SK-N-SH treated with all-trans-retinoic acid at 6 μM for 48 hours (cell line): Measurements from ENCODE around the gene TAF1B.
A peak's percentile ranks its signal among the peaks of the same experiment; 100 is the strongest.

ENCODE experiments used
- ATAC-seq: fragments of 200-7000 bp; cut with Tn5 transposase; 3 replicates; pipeline ENCODE4 v1.9.1; 2020; ENCODE audit warnings: mild to moderate bottlenecking, moderate library complexity
- ARNTL ChIP-seq: fragments of 450-650 bp; formaldehyde crosslinking; IDR thresholded peaks from 2 replicates; pipeline ENCODE4 v1.5.0; 2020; ENCODE audit warnings: low read depth, mild to moderate bottlenecking, moderate library complexity, borderline replicate concordance
- CREB5 ChIP-seq: fragments of 250-450 bp; sonication (Bioruptor Pico); IDR thresholded peaks from 2 replicates; pipeline ENCODE4 v1.5.1; 2020; ENCODE audit warnings: low read depth, mild to moderate bottlenecking, moderate library complexity
- CSRNP3 ChIP-seq: fragments of 250-450 bp; sonication (Bioruptor Pico); IDR thresholded peaks from 2 replicates; pipeline ENCODE4 v1.5.1; 2021; ENCODE audit warnings: mild to moderate bottlenecking, moderate library complexity
- ESRRG ChIP-seq: fragments of 250-450 bp; sonication (Bioruptor Pico); IDR thresholded peaks from 2 replicates; pipeline ENCODE4 v1.6.1; 2021; ENCODE audit warnings: mild to moderate bottlenecking
- GLIS3 ChIP-seq: fragments of 250-450 bp; sonication (Bioruptor Pico); IDR thresholded peaks from 2 replicates; pipeline ENCODE4 v1.5.0; 2020; ENCODE audit warnings: mild to moderate bottlenecking, moderate library complexity
- PATZ1 ChIP-seq: fragments of 250-450 bp; sonication (Bioruptor Pico); IDR thresholded peaks from 2 replicates; pipeline ENCODE4 v1.8.0; 2020; ENCODE audit warnings: mild to moderate bottlenecking, moderate library complexity, borderline replicate concordance
- POU6F1 ChIP-seq: fragments of 250-450 bp; sonication (Bioruptor Pico); IDR thresholded peaks from 2 replicates; pipeline ENCODE4 v1.8.0; 2021; ENCODE audit warnings: low read depth, mild to moderate bottlenecking, moderate library complexity, borderline replicate concordance
- RARB ChIP-seq: fragments of 250-450 bp; sonication (Bioruptor Pico); IDR thresholded peaks from 2 replicates; pipeline ENCODE4 v1.8.0; 2021; ENCODE audit warnings: mild to moderate bottlenecking, moderate library complexity
- SNAI2 ChIP-seq: fragments of 250-450 bp; sonication (Bioruptor Pico); IDR thresholded peaks from 2 replicates; pipeline ENCODE4 v1.5.0; 2020; ENCODE audit warnings: mild to moderate bottlenecking, moderate library complexity
- TOX ChIP-seq: fragments of 250-450 bp; sonication (Bioruptor Pico); IDR thresholded peaks from 2 replicates; pipeline ENCODE4 v1.8.0; 2021; ENCODE audit warnings: mild to moderate bottlenecking, moderate library complexity, borderline replicate concordance
- TSHZ2 ChIP-seq: fragments of 250-450 bp; sonication (Bioruptor Pico); IDR thresholded peaks from 2 replicates; pipeline ENCODE4 v1.5.0; 2020; ENCODE audit warnings: mild to moderate bottlenecking, moderate library complexity
- ZC3H10 ChIP-seq: fragments of 250-450 bp; sonication (Bioruptor Pico); IDR thresholded peaks from 2 replicates; pipeline ENCODE4 v1.5.1; 2021; ENCODE audit warnings: mild to moderate bottlenecking, moderate library complexity
- ZFP3 ChIP-seq: fragments of 250-450 bp; sonication (Bioruptor Pico); IDR thresholded peaks from 2 replicates; pipeline ENCODE4 v1.5.0; 2020; ENCODE audit warnings: mild to moderate bottlenecking, moderate library complexity
- ZFP30 ChIP-seq: fragments of 450-650 bp; formaldehyde crosslinking; IDR thresholded peaks from 2 replicates; pipeline ENCODE4 v1.5.0; 2022; ENCODE audit warnings: mild to moderate bottlenecking, moderate library complexity
- ZNF565 ChIP-seq: fragments of 450-650 bp; formaldehyde crosslinking; conservative IDR thresholded peaks from 2 replicates; pipeline ENCODE4 v1.5.0; 2020; ENCODE audit warnings: low read depth, mild to moderate bottlenecking, moderate library complexity
- ZNF70 ChIP-seq: fragments of 450-650 bp; formaldehyde crosslinking; IDR thresholded peaks from 2 replicates; pipeline ENCODE4 v1.5.0; 2020; ENCODE audit warnings: mild to moderate bottlenecking, moderate library complexity
- ZNF8 ChIP-seq: fragments of 450-650 bp; formaldehyde crosslinking; IDR thresholded peaks from 2 replicates; pipeline ENCODE4 v1.5.0; 2020; ENCODE audit warnings: mild to moderate bottlenecking, moderate library complexity

Gene TAF1B

GRCh38 chr2:9895669-9896590 lies 52.7 kb downstream of the TAF1B start:
- ATAC-seq, result no peak
- no peak for TF ChIP-seq ARNTL (CRISPR knock-in tag)
- TF ChIP-seq SNAI2 (CRISPR knock-in tag), result no peak
- no peak for TF ChIP-seq ZNF565 (CRISPR knock-in tag)
- TF ChIP-seq ZNF70 (CRISPR knock-in tag), result no peak

GRCh38 chr2:9897331-9897737 lies 54.1 kb downstream of the TAF1B start:
- ATAC-seq, result peak; percentile 86
- TF ChIP-seq ZC3H10 (CRISPR knock-in tag) (no peak), TSHZ2 (CRISPR knock-in tag) (no peak), ZFP30 (CRISPR knock-in tag) (no peak), ESRRG (no peak), ZFP3 (CRISPR knock-in tag) (no peak), POU6F1 (CRISPR knock-in tag) (no peak), ARNTL (CRISPR knock-in tag) (no peak), ZNF8 (CRISPR knock-in tag) (no peak), CREB5 (CRISPR knock-in tag) (no peak), TOX (CRISPR knock-in tag) (no peak), CSRNP3 (no peak), GLIS3 (CRISPR knock-in tag) (no peak), ZNF70 (CRISPR knock-in tag) (no peak), ZNF565 (CRISPR knock-in tag) (no peak)

- peak; percentile 52 for ATAC-seq
- TF ChIP-seq SNAI2 (CRISPR knock-in tag) (no peak), RARB (CRISPR knock-in tag) (no peak), PATZ1 (CRISPR knock-in tag) (no peak), POU6F1 (CRISPR knock-in tag) (no peak), ZFP3 (CRISPR knock-in tag) (no peak)
Observed at GRCh38 chr2:9897846-9898245, 54.6 kb downstream of the TAF1B start.
